CD4-positive, alpha-beta T cell (primary cell): Measurements from ENCODE around the gene FAM124B. TPM values are rescaled to one million over a fixed set of nuclear protein-coding genes. Genes with fewer than 3 reads are reported as not detected.

Experiments
- ATAC-seq: fragments of 200-7000 bp; cut with Tn5 transposase; one replicate; pipeline ENCODE4 v1.10.0; 2022; ENCODE audit warnings: mild to moderate bottlenecking; ENCODE audit not compliant: poor library complexity
- CTCF ChIA-PET: fragments of 350-600 bp; sonication (Branson Sonifier 250); formaldehyde crosslinking; loops from one replicate; lab custom pipeline; 2021; ENCODE audit warnings: antibody characterized with exemption, inconsistent platforms; lab: Charles Lee
- POLR2A ChIA-PET: fragments of 350-600 bp; sonication (Branson Sonifier 250); formaldehyde crosslinking; loops from one replicate; lab custom pipeline; 2021; ENCODE audit warnings: antibody characterized with exemption, inconsistent platforms; lab: Charles Lee
- DNase-seq, 14 experiments: peaks; one replicate each; pipeline ENCODE4 v3.0.0-alpha.2; 2013 to 2020; ENCODE audit warnings: mixed read lengths in 2 of 14
- H3K27ac ChIP-seq, 2 donors: one replicate each; pipeline versions ENCODE4 v1.5.1 to v1.7.0; 2013; ENCODE audit warnings: low read length in 2 of 2, low read depth in 1 of 2, mild to moderate bottlenecking in 1 of 2
- H3K27me3 ChIP-seq, 2 experiments: 1 replicate in 1 of 2; 2 replicates in 1 of 2; pipeline versions ENCODE4 v1.6.1 to v1.7.0; 2013; ENCODE audit warnings: low read length in 2 of 2, control low read depth in 1 of 2, mild to moderate bottlenecking in 1 of 2, moderate library complexity in 1 of 2; ENCODE audit not compliant: insufficient read depth in 2 of 2, control insufficient read depth in 1 of 2
- H3K36me3 ChIP-seq: one replicate; pipeline ENCODE4 v1.6.1; 2013; ENCODE audit warnings: low read length, control low read depth; ENCODE audit not compliant: insufficient read depth
- H3K4me1 ChIP-seq: one replicate; pipeline ENCODE4 v1.6.1; 2013; ENCODE audit warnings: low read length, control low read depth; ENCODE audit not compliant: insufficient read depth
- H3K4me3 ChIP-seq: one replicate; pipeline ENCODE4 v1.5.1; 2013; ENCODE audit warnings: mild to moderate bottlenecking, low read length, moderate library complexity
- H3K9me3 ChIP-seq, 2 experiments: 1 replicate in 1 of 2; 2 replicates in 1 of 2; pipeline versions ENCODE4 v1.6.1 to v1.7.0; 2013; ENCODE audit warnings: low read length in 2 of 2, mild to moderate bottlenecking in 2 of 2, control low read depth in 1 of 2, moderate library complexity in 1 of 2; ENCODE audit not compliant: control insufficient read depth in 1 of 2, insufficient read depth in 1 of 2
- H3K27ac Mint-ChIP-seq: one replicate; pipeline ENCODE4 v1.8.0; 2020; ENCODE audit warnings: mixed read lengths
- H3K27me3 Mint-ChIP-seq: one replicate; pipeline ENCODE4 v1.8.0; 2021; ENCODE audit warnings: mixed read lengths
- H3K36me3 Mint-ChIP-seq: one replicate; pipeline ENCODE4 v1.8.0; 2021; ENCODE audit warnings: low read depth, mixed read lengths
- H3K4me1 Mint-ChIP-seq: one replicate; pipeline ENCODE4 v1.8.0; 2021; ENCODE audit warnings: low read depth, mixed read lengths
- H3K4me3 Mint-ChIP-seq: one replicate; pipeline ENCODE4 v1.8.0; 2020; ENCODE audit warnings: mild to moderate bottlenecking, mixed read lengths
- H3K9me3 Mint-ChIP-seq: one replicate; pipeline ENCODE4 v1.8.0; 2020; ENCODE audit warnings: mixed read lengths
- CTCF ChIP-seq: fragments of 200-600 bp; IDR thresholded peaks from one replicate; pipeline ENCODE4 v1.8.0; 2022; ENCODE audit warnings: antibody characterized with exemption, mild to moderate bottlenecking
- intact Hi-C, 2 experiments: fragments of 100-400 bp; cut with DNase I in 1 of 2; cut with micrococcal nuclease in 1 of 2; formaldehyde crosslinking; loops; one replicate each; pipeline versions ENCODE4 v1.15.1 to v1.9.0; 2023 to 2025; cut with DNase I, micrococcal nuclease
- total RNA-seq, 174 experiments: library from RNA in 2 of 174; stranded (reverse) in 2 of 174; gene quantifications; one replicate each; pipeline ENCODE4 v1.2.3 and lab custom pipeline; 2021 to 2026

The FAM124B gene
- total RNA-seq, 2 experiments from 2014 or later, result 1.1 to 1.3 TPM

- Histone ChIP-seq H3K9me3 (no peaks in the 10 kb centered on the region), H3K27ac (no peak overlapping the region), H3K36me3 (no peaks in the 10 kb centered on the region), H3K27me3 (peaks cover 3% of the 10 kb centered on the region in 2 experiments), H3K4me1 (peaks cover 9% of the 10 kb centered on the region), H3K4me3 (no peak overlapping the region)
- no peak overlapping the region for H3K4me3 Mint-ChIP-seq
- DNase-seq (no peak), ATAC-seq (no peak)
- CTCF ChIA-PET, result no interaction called here
- peaks cover 18% of the 10 kb centered on the region for H3K27me3 Mint-ChIP-seq
- no peak for TF ChIP-seq CTCF
- H3K27ac Mint-ChIP-seq, result no peak overlapping the region
- H3K4me1 Mint-ChIP-seq, result peaks cover 1% of the 10 kb centered on the region
- POLR2A ChIA-PET, result no interaction called here
- intact Hi-C loops, result no loop called here
- H3K36me3 Mint-ChIP-seq, result no peaks in the 10 kb centered on the region
- no peaks in the 10 kb centered on the region for H3K9me3 Mint-ChIP-seq
Observed at GRCh38 chr2:224407241-224407701, 5.4 kb upstream of the FAM124B start.

- Mint-ChIP-seq H3K4me3 (no peak overlapping the region), H3K9me3 (no peaks in the 10 kb centered on the region), H3K4me1 (peaks cover 15% of the 10 kb centered on the region), H3K36me3 (no peaks in the 10 kb centered on the region), H3K27me3 (peaks cover 18% of the 10 kb centered on the region), H3K27ac (no peak overlapping the region)
- ChIA-PET POLR2A (no interaction called here), CTCF (no interaction called here)
- peak in 2 of 14 experiments; percentile 24 to 28 for DNase-seq
- no peak overlapping the region for H3K4me3 ChIP-seq
- peaks cover 3 to 8% of the 10 kb centered on the region in 2 experiments for H3K27me3 ChIP-seq
- H3K27ac ChIP-seq, result no peak overlapping the region
- H3K36me3 ChIP-seq, result no peaks in the 10 kb centered on the region
- ATAC-seq, result no peak
- H3K9me3 ChIP-seq, result no peaks in the 10 kb centered on the region
- no peak for TF ChIP-seq CTCF
- H3K4me1 ChIP-seq, result peaks cover 19% of the 10 kb centered on the region
- intact Hi-C loops, result no loop called here
Observed at GRCh38 chr2:224405841-224406370, 4.0 kb upstream of the FAM124B start.

- H3K9me3 ChIP-seq, result no peaks in the 10 kb centered on the region
- H3K9me3 Mint-ChIP-seq, result no peaks in the 10 kb centered on the region
- peak in 1 of 14 experiments; percentile 5 for DNase-seq
- H3K4me1 ChIP-seq, result peaks cover 19% of the 10 kb centered on the region
- no peak for ATAC-seq
- H3K27me3 Mint-ChIP-seq, result peaks cover 18% of the 10 kb centered on the region
- peaks cover 19% of the 10 kb centered on the region for H3K4me1 Mint-ChIP-seq
- no peak overlapping the region for H3K27ac Mint-ChIP-seq
- H3K4me3 ChIP-seq, result no peak overlapping the region
- no peak overlapping the region for H3K4me3 Mint-ChIP-seq
- intact Hi-C loops, result no loop called here
- ChIA-PET POLR2A (no interaction called here), CTCF (no interaction called here)
- TF ChIP-seq CTCF, result no peak
- H3K27ac ChIP-seq, result no peak overlapping the region
- H3K27me3 ChIP-seq, result peaks cover 3 to 8% of the 10 kb centered on the region in 2 experiments
- H3K36me3 Mint-ChIP-seq, result no peaks in the 10 kb centered on the region
- no peaks in the 10 kb centered on the region for H3K36me3 ChIP-seq
Observed at GRCh38 chr2:224405412-224405811, 3.5 kb upstream of the FAM124B start.
